ENCODE measurements around the gene SOCS6. TPM values are rescaled to one million over a fixed set of nuclear protein-coding genes. Genes with fewer than 3 reads are reported as not detected.
"Not testable (repeated sequence)": the region's sequence is repeated elsewhere in the genome, so short reads cannot be mapped to it uniquely, and the experiment has no call there.

Gene SOCS6, protein sequence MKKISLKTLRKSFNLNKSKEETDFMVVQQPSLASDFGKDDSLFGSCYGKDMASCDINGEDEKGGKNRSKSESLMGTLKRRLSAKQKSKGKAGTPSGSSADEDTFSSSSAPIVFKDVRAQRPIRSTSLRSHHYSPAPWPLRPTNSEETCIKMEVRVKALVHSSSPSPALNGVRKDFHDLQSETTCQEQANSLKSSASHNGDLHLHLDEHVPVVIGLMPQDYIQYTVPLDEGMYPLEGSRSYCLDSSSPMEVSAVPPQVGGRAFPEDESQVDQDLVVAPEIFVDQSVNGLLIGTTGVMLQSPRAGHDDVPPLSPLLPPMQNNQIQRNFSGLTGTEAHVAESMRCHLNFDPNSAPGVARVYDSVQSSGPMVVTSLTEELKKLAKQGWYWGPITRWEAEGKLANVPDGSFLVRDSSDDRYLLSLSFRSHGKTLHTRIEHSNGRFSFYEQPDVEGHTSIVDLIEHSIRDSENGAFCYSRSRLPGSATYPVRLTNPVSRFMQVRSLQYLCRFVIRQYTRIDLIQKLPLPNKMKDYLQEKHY
- total RNA-seq, result 30.9 and 34.5 TPM in 2 replicates

DNA sequence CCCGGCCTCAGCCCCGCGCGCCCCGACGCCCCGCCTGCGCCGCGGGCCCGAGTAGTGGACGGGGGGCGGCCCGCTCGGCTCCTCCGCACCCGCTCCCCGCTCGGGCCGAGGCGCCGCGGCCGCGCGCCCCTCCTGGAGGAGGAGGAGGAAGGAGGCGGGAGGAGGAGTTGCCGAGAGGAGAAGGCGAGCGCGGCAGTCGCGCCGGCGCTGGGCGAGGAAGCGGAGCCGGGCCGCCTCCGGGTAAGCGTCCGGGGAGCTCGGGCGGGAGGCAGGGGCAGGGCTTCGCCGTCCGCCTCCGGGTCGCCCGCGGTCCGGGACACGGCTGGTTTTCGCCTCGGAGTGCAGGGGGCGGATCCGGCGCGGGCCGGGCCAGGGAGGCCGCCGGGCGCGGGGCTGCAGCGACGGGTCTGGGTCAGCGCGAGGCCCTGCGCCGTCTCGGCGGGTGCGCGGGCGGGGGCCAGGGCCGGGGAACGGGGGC is at the start of gene SOCS6:
TSS of gene SOCS6 (plus strand) at position 195 of the 478 bp plus-strand sequence. CDS start 35,624 bp downstream, outside the sequence.
- TF ChIP-seq, protein P1, sequence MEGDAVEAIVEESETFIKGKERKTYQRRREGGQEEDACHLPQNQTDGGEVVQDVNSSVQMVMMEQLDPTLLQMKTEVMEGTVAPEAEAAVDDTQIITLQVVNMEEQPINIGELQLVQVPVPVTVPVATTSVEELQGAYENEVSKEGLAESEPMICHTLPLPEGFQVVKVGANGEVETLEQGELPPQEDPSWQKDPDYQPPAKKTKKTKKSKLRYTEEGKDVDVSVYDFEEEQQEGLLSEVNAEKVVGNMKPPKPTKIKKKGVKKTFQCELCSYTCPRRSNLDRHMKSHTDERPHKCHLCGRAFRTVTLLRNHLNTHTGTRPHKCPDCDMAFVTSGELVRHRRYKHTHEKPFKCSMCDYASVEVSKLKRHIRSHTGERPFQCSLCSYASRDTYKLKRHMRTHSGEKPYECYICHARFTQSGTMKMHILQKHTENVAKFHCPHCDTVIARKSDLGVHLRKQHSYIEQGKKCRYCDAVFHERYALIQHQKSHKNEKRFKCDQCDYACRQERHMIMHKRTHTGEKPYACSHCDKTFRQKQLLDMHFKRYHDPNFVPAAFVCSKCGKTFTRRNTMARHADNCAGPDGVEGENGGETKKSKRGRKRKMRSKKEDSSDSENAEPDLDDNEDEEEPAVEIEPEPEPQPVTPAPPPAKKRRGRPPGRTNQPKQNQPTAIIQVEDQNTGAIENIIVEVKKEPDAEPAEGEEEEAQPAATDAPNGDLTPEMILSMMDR (IDR thresholded peaks at IDR 0.05; ENCODE audit: insufficient read depth, low read depth, low read length), result no peak
- H3K4me3 ChIP-seq (ENCODE audit: low read depth, low read length), result peak within 1 kb of the TSS; percentile 73
- DNase-seq (ENCODE audit: low read depth), result peak; percentile 66

DNA sequence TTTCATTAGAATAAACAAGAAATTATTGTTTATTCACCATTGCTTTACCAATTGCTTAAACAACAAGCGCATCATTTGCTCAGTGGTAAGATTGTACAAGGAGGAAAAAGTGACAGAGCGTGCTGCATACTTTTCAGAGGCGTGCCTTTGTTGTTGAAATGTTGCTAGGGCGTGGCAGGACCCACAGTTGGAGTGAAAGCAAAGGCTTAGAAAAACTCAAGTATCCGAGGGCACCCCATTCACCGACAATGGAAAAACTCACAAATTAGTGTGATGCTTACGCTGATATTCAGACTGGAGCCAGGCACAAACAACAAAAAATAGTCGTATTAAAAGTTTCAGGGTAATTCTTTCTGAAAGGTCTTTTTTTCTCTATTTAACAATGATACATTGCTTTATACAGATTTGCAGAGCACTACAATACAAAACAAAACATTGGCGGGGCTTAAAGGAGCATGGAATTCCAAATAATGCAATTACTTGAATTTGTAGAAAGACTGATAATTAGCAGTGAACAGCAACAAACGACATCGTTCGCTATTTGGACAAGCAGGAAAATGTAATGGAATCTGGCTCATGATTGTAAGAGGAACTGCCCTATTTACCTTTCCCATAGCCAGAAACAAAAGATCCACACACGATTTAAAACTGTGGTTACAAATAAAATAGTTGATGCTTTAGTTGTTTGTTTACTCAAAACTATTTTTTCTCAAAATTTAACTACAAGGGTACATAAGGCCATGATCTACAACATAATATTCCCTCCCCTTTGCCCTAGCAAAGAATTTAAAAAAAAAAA is 45.5 kb upstream of the SOCS6 start:
- H3K4me3 ChIP-seq (ENCODE audit: low read depth, low read length), result no peak overlapping the region
- no peak for DNase-seq (ENCODE audit: low read depth)
- TF ChIP-seq, protein P1 (IDR thresholded peaks at IDR 0.05; ENCODE audit: insufficient read depth, low read depth, low read length), result no peak

DNA sequence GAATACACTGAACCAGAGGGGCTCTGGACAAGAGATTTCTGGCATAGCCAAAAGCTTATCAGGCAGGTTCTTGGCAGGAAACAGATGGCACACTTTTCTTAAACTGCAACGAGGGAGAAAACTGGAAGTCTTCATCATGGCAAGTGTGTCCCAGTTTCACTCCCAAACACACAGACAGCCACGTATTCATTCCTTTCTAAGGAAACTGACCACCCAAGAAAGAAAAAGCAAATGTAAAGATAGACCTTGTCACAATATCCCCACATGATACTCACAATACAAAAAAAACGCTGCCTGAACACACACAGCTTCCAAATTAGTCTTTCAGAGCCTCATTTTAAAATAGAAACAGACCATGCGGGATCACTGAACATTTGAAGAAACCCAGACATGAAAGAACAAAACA is 42.8 kb upstream of the SOCS6 start:
- H3K4me3 ChIP-seq (ENCODE audit: low read depth, low read length), result no peak overlapping the region
- DNase-seq (ENCODE audit: low read depth), result peak; percentile 3
- TF ChIP-seq, protein P1 (IDR thresholded peaks at IDR 0.05; ENCODE audit: insufficient read depth, low read depth, low read length), result no peak

DNA sequence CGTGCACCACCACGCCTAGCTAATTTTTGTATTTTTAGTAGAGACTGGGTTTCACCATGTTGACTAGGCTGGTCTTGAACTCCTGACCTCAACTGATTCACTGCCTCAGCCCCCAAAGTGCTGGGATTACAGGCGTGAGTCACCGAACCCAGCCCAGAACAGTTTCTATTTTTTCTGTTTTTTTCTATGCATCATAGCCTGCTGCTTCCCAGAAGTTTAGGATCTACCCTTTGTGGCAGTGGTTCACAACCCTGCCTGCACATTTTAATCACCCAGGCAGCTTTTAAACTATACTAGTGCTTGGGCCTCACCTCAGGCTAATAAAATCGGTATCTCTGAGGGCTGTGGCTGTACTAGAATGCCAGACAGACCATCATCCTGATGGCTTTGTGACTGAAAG is 39.7 kb upstream of the SOCS6 start:
- peak; percentile 66 for DNase-seq (ENCODE audit: low read depth)
- no peak overlapping the region for H3K4me3 ChIP-seq (ENCODE audit: low read depth, low read length)
- TF ChIP-seq, protein P1 (IDR thresholded peaks at IDR 0.05; ENCODE audit: insufficient read depth, low read depth, low read length), result no peak

DNA sequence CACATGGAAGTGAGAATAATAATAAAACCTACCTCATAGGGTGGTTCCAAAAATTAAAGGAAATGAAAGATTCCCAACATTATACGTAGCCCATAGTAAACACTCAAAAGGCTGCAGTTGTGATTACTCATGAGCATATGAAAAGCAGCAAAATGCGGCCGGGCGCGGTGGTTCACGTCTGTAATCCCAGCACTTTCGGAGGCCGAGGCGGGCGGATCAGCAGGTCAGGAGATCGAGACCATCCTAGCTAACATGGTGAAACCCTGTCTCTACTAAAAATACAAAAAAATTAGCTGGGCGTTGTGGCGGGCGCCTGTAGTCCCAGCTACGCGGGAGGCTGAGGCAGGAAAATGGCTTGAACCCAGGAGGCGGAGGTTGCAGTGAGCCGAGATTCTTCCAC is 39.0 kb upstream of the SOCS6 start:
- DNase-seq (ENCODE audit: low read depth), result peak; percentile 2
- H3K4me3 ChIP-seq (ENCODE audit: low read depth, low read length), result not testable (repeated sequence)

DNA sequence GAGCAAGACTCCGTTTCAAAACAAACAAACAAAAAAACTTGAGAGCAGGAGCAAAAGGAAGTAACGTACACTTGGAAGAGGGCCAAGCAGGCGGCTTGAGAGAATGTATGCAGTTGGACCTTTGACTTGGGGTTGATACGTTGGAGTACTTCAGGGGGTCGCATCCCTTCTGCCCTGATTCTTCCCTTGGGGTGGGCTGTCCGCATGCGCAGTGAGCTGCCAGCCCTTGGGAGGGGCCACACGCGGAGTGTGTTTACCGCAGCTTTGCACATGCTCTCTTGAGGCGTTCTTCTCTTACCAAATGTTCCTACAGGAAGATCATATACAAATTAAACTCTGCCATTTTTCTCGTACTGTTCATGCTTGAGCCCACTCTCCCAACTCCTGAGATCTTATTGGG is 38.1 kb upstream of the SOCS6 start:
- peak overlapping the region; percentile 41 for H3K4me3 ChIP-seq (ENCODE audit: low read depth, low read length)
- TF ChIP-seq, protein P1 (IDR thresholded peaks at IDR 0.05; ENCODE audit: insufficient read depth, low read depth, low read length), result no peak
- peak; percentile 33 for DNase-seq (ENCODE audit: low read depth)

DNA sequence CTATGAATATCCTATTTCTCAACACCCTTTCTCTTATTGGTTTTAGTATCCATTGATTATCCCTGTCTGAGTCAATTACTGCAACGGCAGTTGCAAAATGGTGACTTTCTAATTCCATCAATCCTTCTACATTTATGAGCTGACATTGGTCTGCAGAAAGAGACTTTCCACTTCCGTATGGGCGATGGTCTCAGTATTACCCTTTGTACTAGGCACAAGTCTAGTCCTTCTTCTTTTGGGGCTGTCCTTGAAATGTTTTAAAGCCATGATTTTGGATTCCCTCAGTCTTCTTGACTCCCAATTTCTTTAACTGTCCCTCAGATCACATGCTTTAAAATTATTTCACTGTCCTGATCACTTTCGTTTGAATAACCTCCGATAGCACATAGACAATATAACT is 32.7 kb upstream of the SOCS6 start:
- TF ChIP-seq, protein P1 (IDR thresholded peaks at IDR 0.05; ENCODE audit: insufficient read depth, low read depth, low read length), result no peak
- DNase-seq (ENCODE audit: low read depth), result no peak
- H3K4me3 ChIP-seq (ENCODE audit: low read depth, low read length), result no peak overlapping the region

Measured in fibroblast of villous mesenchyme (primary cell).